ENCODE data around the gene KIF6.

Gene KIF6

DNA sequence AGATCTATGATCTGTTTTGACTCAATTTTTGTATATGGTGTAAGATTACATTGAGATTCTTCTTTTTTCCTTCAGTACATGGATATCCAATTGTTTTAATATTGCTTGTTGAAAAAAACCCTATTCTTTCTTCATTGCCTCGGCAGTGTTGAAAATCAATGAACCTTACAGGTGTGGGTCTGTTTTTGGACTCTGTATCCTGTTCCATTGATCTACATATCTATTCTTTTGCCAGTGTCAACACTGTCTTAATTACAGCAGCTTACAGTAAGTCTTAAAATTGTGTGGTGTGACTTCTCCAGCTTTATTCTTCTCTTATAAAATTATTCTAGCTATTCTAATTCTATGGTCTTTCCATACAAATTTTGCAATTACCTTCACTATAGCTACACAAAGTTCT lies 320.9 kb downstream of the KIF6 start:
- no peak for DNase-seq
- no peak overlapping the region for H3K27ac Mint-ChIP-seq
- H3K36me3 Mint-ChIP-seq (ENCODE audit: insufficient read depth): no peaks in the 10 kb centered on the region
- ATAC-seq (replicated peaks): no peak
- H3K4me3 Mint-ChIP-seq: no peak overlapping the region
- no peaks in the 10 kb centered on the region for H3K4me1 Mint-ChIP-seq (ENCODE audit: low read depth in 2 of 2)
- peaks cover 5 to 45% of the 10 kb centered on the region in 2 donors for H3K27me3 Mint-ChIP-seq
- no peaks in the 10 kb centered on the region for H3K9me3 Mint-ChIP-seq

DNA sequence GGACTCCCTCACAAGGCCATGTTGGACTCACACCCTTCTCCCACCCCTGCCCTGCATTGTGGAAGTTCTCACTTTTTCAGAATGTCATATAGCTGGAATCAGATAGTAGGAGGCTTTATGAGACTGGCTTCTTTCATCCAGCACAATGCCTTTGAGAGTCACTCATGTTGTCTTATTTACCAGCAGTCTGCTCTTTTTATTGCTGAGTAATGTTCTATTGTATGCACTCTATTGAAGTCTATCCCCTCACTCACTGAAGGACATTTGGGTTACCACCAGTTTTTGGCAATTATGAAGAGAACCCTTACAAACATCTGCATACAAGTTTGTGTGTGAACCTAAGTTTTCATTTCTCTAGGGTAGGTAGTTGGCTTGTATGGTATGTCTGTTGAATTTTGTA lies 321.9 kb downstream of the KIF6 start:
- Mint-ChIP-seq H3K36me3 (ENCODE audit: insufficient read depth) (no peaks in the 10 kb centered on the region), H3K27me3 (peaks cover 5 to 36% of the 10 kb centered on the region in 2 donors), H3K4me1 (ENCODE audit: low read depth in 2 of 2) (no peaks in the 10 kb centered on the region), H3K9me3 (no peaks in the 10 kb centered on the region), H3K27ac (no peak overlapping the region), H3K4me3 (no peak overlapping the region)
- ATAC-seq (replicated peaks) (no peak), DNase-seq (no peak)

DNA sequence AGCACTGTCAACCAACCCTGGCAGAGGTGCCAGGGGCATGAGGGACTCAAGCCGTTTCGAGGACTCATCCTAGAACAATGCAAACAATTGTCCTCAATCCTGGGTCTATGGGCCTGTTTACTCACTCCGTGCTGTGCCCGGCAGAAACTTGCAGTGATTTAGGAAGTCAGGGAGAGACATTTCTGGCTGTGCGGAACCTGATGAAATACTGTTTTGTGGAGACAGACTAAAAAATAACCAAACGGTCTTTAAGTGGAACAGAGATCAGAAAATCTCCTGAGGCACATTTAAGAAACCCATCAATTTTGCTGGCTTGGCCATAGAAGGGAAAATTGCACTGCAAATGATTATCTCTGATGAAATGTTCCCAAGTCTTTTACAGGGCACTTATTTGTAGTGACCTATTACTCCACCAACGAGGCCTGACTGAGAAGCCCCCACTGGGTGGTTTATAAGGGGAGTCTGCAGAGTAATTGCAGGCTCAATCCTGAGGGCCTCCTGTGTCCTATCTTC lies 322.9 kb downstream of the KIF6 start:
- H3K9me3 Mint-ChIP-seq: no peaks in the 10 kb centered on the region
- no peaks in the 10 kb centered on the region for H3K4me1 Mint-ChIP-seq (ENCODE audit: low read depth in 2 of 2)
- DNase-seq: no peak
- ATAC-seq (replicated peaks): no peak
- peaks cover 5 to 30% of the 10 kb centered on the region in 2 donors for H3K27me3 Mint-ChIP-seq
- H3K36me3 Mint-ChIP-seq (ENCODE audit: insufficient read depth): no peaks in the 10 kb centered on the region
- H3K27ac Mint-ChIP-seq: no peak overlapping the region
- no peak overlapping the region for H3K4me3 Mint-ChIP-seq

DNA sequence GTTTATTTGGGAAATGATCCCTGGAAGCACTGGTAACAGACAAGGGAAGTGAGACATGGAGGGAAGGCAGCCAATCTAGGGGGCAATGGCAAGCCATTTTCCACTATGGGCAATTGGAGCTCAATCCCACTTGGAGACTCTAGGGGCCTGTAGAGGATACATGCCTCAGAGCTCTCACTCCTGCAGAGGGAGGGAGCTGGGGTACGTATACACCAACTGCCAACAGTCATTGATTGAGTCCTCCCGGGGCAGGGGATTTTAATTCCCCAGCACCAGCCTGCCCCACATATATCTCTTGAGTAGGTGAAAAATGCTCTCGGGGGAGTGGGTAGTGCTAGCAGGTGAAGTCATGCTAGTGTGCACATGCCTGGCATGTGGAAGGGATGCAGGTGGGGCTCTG lies 323.8 kb downstream of the KIF6 start:
- no peak for DNase-seq
- no peak for ATAC-seq (replicated peaks)
- H3K27me3 Mint-ChIP-seq: peaks cover 5 to 27% of the 10 kb centered on the region in 2 donors
- H3K4me1 Mint-ChIP-seq (ENCODE audit: low read depth in 2 of 2): no peaks in the 10 kb centered on the region
- H3K36me3 Mint-ChIP-seq (ENCODE audit: insufficient read depth): no peaks in the 10 kb centered on the region
- H3K27ac Mint-ChIP-seq: no peak overlapping the region
- H3K9me3 Mint-ChIP-seq: no peaks in the 10 kb centered on the region
- no peak overlapping the region for H3K4me3 Mint-ChIP-seq

GRCh38 chr6:39400026-39400425 lies 325.2 kb downstream of the KIF6 start:
- DNase-seq (no peak), ATAC-seq (replicated peaks) (no peak)
- no peak overlapping the region for H3K27ac Mint-ChIP-seq
- H3K9me3 Mint-ChIP-seq: no peaks in the 10 kb centered on the region
- H3K4me3 Mint-ChIP-seq: no peak overlapping the region
- no peaks in the 10 kb centered on the region for H3K36me3 Mint-ChIP-seq (ENCODE audit: insufficient read depth)
- peaks cover 9 to 33% of the 10 kb centered on the region in 2 donors for H3K27me3 Mint-ChIP-seq
- H3K4me1 Mint-ChIP-seq (ENCODE audit: low read depth in 2 of 2): no peaks in the 10 kb centered on the region

DNA sequence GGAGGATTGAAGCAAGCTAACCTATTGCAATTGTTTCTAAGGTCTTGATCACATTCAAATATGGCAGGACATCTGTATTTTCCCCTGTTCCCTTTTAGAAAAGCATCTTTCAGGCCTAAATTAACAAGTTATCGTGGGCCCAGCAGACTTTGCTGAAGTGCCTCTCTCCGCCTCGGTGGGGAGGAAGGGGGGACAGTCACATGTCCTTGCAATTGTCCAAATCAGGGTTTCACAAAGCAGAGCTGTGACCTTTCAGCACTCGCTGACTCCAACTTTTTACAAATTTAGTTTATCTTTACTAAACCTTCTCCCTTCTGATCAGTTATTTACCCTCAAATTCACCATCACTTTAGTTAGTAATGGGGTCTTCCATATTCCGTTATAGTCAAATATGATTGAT lies 328.4 kb downstream of the KIF6 start:
- ATAC-seq (replicated peaks) (no peak), DNase-seq (no peak)
- H3K4me3 Mint-ChIP-seq: no peak overlapping the region
- no peaks in the 10 kb centered on the region for H3K9me3 Mint-ChIP-seq
- H3K36me3 Mint-ChIP-seq (ENCODE audit: insufficient read depth): no peaks in the 10 kb centered on the region
- H3K27ac Mint-ChIP-seq: no peak overlapping the region
- H3K27me3 Mint-ChIP-seq: peaks cover 25 to 33% of the 10 kb centered on the region in 2 donors
- no peaks in the 10 kb centered on the region for H3K4me1 Mint-ChIP-seq (ENCODE audit: low read depth in 2 of 2)

- H3K36me3 Mint-ChIP-seq (ENCODE audit: insufficient read depth): no peaks in the 10 kb centered on the region
- no peaks in the 10 kb centered on the region for H3K4me1 Mint-ChIP-seq (ENCODE audit: low read depth in 2 of 2)
- DNase-seq (no peak), ATAC-seq (replicated peaks) (no peak)
- peaks cover 28 to 35% of the 10 kb centered on the region in 2 donors for H3K27me3 Mint-ChIP-seq
- H3K4me3 Mint-ChIP-seq: no peak overlapping the region
- no peak overlapping the region for H3K27ac Mint-ChIP-seq
- no peaks in the 10 kb centered on the region for H3K9me3 Mint-ChIP-seq
Observed at GRCh38 chr6:39393075-39393474, 332.1 kb downstream of the KIF6 start.

- DNase-seq: no peak
- no peak for ATAC-seq (replicated peaks)
- Mint-ChIP-seq H3K27me3 (peaks cover 35 to 46% of the 10 kb centered on the region in 2 donors), H3K4me1 (ENCODE audit: low read depth in 2 of 2) (no peaks in the 10 kb centered on the region), H3K27ac (no peak overlapping the region), H3K4me3 (no peak overlapping the region), H3K9me3 (no peaks in the 10 kb centered on the region), H3K36me3 (ENCODE audit: insufficient read depth) (no peaks in the 10 kb centered on the region)
Observed at GRCh38 chr6:39391182-39391581, 334.0 kb downstream of the KIF6 start.

DNA sequence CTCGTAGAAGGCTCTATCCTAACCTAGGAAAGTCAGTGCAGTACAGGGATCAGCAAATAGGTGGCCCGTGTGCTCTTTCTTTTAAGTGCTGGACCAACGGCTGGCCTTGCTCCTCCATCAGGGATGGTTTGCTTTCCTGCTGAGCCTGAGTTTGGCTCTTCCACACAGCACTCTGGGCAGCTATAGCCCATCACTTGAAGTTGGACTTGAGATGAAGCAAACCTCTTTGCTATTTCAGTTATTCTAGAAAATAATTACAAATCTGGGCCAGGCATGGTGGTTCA lies 335.8 kb downstream of the KIF6 start:
- Mint-ChIP-seq H3K27ac (no peak overlapping the region), H3K27me3 (peaks cover 48 to 49% of the 10 kb centered on the region in 2 donors)
- ATAC-seq (replicated peaks): no peak

DNA sequence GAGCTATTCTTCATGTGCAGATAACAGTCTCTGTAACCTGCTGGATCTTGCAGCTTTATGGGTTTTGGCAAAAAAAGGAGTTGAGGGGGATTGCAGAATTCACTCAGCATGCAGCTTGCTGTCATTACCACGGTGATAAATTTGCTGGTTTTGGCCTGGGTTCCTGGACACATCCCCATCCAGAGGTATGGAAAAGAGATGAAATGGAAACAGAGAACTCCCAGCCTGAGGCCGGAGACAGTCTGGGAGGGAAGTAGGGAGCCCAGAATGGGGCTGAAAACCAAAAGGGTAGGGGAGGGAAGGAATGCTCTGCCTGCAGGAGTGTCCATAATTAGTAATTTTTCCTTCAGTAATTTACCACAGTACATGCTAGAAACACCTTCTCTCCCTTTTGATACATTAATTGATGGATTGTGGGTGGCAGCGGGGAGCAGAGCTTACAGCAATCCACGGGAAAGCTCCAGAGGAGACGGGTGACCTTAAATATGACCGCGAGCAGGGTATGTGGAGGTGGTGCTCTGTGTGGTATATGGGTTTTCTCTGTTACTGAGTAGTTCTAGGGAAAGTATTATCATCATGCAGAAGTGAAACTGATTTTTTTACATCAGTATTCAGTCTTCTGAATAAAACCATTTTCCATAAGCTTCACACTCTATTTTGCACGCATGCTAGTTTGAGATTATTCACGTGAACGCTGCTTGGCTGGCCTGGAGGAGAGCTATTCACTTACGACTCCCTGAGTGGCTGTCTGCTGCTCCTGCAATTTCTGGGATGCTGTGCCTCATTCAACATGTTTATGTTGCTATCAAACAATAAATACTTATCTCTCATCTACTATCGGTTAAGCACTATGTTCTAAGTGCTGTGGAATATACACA lies 336.4 kb downstream of the KIF6 start:
- Mint-ChIP-seq H3K4me1 (ENCODE audit: low read depth in 2 of 2) (no peaks in the 10 kb centered on the region), H3K27ac (no peak overlapping the region), H3K36me3 (ENCODE audit: insufficient read depth) (no peaks in the 10 kb centered on the region), H3K4me3 (no peak overlapping the region), H3K27me3 (peaks cover 50% of the 10 kb centered on the region in 2 donors), H3K9me3 (no peaks in the 10 kb centered on the region)
- DNase-seq (no peak), ATAC-seq (replicated peaks) (no peak)

More for the DNA sequence above, 335.8 kb downstream of the KIF6 start:
- no peaks in the 10 kb centered on the region for H3K36me3 Mint-ChIP-seq (ENCODE audit: insufficient read depth)
- DNase-seq: no peak
- no peak overlapping the region for H3K4me3 Mint-ChIP-seq
- no peaks in the 10 kb centered on the region for H3K4me1 Mint-ChIP-seq (ENCODE audit: low read depth in 2 of 2)
- H3K9me3 Mint-ChIP-seq: no peaks in the 10 kb centered on the region

DNA sequence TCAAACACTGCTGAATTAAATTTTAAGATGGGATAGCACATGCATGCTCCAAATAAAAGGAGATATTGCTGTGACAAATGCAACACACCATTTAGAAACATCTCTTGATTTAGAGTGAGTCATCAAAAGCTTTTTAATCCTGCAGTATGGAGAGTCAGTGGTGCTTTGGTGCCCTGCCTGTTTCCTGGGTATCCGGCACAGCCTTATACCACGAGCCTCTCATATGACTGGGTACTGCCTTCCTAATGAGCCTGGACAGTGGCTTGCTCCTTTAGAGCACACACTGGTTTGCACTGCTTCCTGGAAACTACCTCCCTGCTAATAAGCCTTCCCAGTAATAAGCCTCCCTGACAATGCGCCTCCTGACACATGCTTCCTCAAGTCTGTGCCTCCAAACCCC lies 337.4 kb downstream of the KIF6 start:
- ATAC-seq (replicated peaks) (no peak), DNase-seq (no peak)
- no peak overlapping the region for H3K27ac Mint-ChIP-seq
- H3K4me1 Mint-ChIP-seq (ENCODE audit: low read depth in 2 of 2): no peaks in the 10 kb centered on the region
- H3K4me3 Mint-ChIP-seq: no peak overlapping the region
- H3K9me3 Mint-ChIP-seq: no peaks in the 10 kb centered on the region
- H3K27me3 Mint-ChIP-seq: peaks cover 49 to 50% of the 10 kb centered on the region in 2 donors
- H3K36me3 Mint-ChIP-seq (ENCODE audit: insufficient read depth): no peaks in the 10 kb centered on the region

DNA sequence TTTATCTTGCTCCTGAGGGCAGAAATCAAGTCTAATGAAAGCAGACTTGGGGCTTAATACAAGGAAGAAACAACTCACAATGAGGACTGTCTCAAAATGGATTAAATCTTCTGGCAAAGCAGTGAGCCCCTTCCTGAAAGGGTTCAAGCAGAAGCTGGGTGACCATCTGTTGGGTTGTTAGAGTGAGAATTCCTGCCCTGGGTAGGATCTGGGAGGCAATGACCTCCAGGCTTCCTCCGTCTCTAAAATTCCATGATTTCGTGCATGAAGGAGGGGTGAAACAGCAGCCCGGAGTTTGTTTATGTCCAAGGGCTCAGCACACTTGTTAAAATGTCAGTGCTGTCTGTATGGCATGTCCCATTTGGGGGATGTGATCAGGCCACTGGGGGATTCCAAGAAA lies 338.7 kb downstream of the KIF6 start:
- ATAC-seq (replicated peaks): no peak
- no peaks in the 10 kb centered on the region for H3K4me1 Mint-ChIP-seq (ENCODE audit: low read depth in 2 of 2)

DNA sequence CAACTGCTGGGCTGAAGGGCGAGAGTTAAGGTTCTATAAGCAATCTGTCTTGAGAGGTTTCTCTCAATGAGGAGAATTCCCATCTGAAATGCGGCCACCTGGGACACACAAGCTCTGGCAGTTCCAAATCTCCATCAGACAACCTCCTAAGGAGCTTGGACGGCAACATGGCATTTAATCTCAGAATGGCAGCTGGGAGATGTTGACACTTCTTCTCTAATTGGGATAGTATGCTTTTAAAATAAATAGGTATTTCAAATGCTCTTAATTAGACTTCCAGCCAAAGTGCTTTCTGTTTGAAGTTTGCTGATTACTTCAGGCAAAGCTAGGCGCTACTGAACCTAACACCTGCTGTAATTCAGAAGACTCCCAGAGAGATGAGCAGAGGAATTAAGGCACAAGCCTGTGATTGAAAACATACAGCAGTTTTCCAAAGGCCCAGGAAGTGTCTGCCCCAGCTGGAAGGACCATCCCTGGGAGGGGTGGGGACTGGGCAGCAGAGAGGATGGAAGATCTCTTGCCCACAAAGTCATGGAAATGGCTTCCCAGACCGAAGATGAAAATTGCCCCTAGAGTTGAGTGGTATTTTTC lies 343.6 kb downstream of the KIF6 start:
- no peak overlapping the region for H3K4me3 Mint-ChIP-seq

More for the DNA sequence above, 338.7 kb downstream of the KIF6 start:
- no peak overlapping the region for H3K27ac Mint-ChIP-seq
- DNase-seq: no peak
- H3K4me3 Mint-ChIP-seq: no peak overlapping the region
- H3K27me3 Mint-ChIP-seq: peaks cover 50 to 51% of the 10 kb centered on the region in 2 donors
- H3K9me3 Mint-ChIP-seq: no peaks in the 10 kb centered on the region
- no peaks in the 10 kb centered on the region for H3K36me3 Mint-ChIP-seq (ENCODE audit: insufficient read depth)

More for the DNA sequence above, 343.6 kb downstream of the KIF6 start:
- Mint-ChIP-seq H3K9me3 (no peaks in the 10 kb centered on the region), H3K27me3 (peaks cover 44 to 50% of the 10 kb centered on the region in 2 donors), H3K36me3 (ENCODE audit: insufficient read depth) (no peaks in the 10 kb centered on the region), H3K4me1 (ENCODE audit: low read depth in 2 of 2) (no peaks in the 10 kb centered on the region), H3K27ac (no peak overlapping the region)
- no peak for ATAC-seq (replicated peaks)
- DNase-seq: no peak

All from effector memory CD8-positive, alpha-beta T cell (primary cell).